Kidney (tissue), 14 donors: ENCODE results near the gene REG3G. TPM values are rescaled to one million over a fixed set of nuclear protein-coding genes. Genes with fewer than 3 reads are reported as not detected.

ENCODE experiments used
- DNase-seq, 5 donors: peaks; one replicate each; pipeline ENCODE4 v3.0.0-alpha.2; 2013 to 2020
- FAIRE-seq: peaks from 2 replicates; lab custom pipeline; 2012; peaks lifted over from hg19 to GRCh38; lab: Jason Lieb, UNC
- H3K27ac ChIP-seq, 2 donors: one replicate each; pipeline ENCODE4 v1.7.0; 2013; ENCODE audit warnings: low read depth in 2 of 2, low read length in 2 of 2, inconsistent platforms in 1 of 2
- H3K27me3 ChIP-seq: one replicate; pipeline ENCODE4 v1.7.1; 2013; ENCODE audit warnings: low read length, inconsistent platforms; ENCODE audit not compliant: control insufficient read depth, insufficient read depth
- H3K36me3 ChIP-seq, 3 donors: one replicate each; pipeline versions ENCODE4 v1.7.0 to v1.7.1; 2013; ENCODE audit warnings: low read length in 3 of 3, control low read depth in 1 of 3, inconsistent platforms in 1 of 3; ENCODE audit not compliant: insufficient read depth in 3 of 3, control insufficient read depth in 2 of 3
- H3K4me1 ChIP-seq, 3 donors: one replicate each; pipeline versions ENCODE4 v1.7.0 to v1.7.1; 2013; ENCODE audit warnings: low read length in 3 of 3, inconsistent platforms in 1 of 3, low read depth in 1 of 3; ENCODE audit not compliant: control insufficient read depth in 2 of 3, insufficient read depth in 2 of 3
- H3K4me3 ChIP-seq, 3 donors: one replicate each; pipeline versions ENCODE4 v1.7.0 to v1.8.1; 2013; ENCODE audit warnings: low read length in 3 of 3, control low read depth in 1 of 3, inconsistent platforms in 1 of 3
- H3K9ac ChIP-seq, 3 donors: one replicate each; pipeline versions ENCODE4 v1.7.0 to v1.7.1; 2013; ENCODE audit warnings: low read length in 3 of 3, control low read depth in 1 of 3, inconsistent platforms in 1 of 3
- H3K9me3 ChIP-seq, 3 donors: one replicate each; pipeline versions ENCODE4 v1.7.0 to v1.7.1; 2013; ENCODE audit warnings: low read length in 3 of 3, control low read depth in 1 of 3, inconsistent platforms in 1 of 3; ENCODE audit not compliant: control insufficient read depth in 2 of 3, insufficient read depth in 1 of 3
- intact Hi-C: fragments of 100-400 bp; cut with DNase I; formaldehyde crosslinking; loops from one replicate; pipeline ENCODE4 v1.11.1; 2022
- polyA plus RNA-seq: library from polyadenylated mRNA; stranded (reverse); fragments of 350-450 nt; fragmentation: Illumina TruSeq; extraction: RNeasy Lipid Tissue Mini Kit (QIAGEN cat#74804); gene quantifications from one replicate; pipeline ENCODE4 v1.2.3, GENCODE V29; 2014; ENCODE audit warnings: low read depth, low replicate concordance; ENCODE audit not compliant: insufficient read depth
- total RNA-seq: library from RNA; stranded (reverse); fragmentation: NEBNext Ultra II Directional; extraction: Animal tissue kit (Norgen Biotek cat#: 25700); gene quantifications from one replicate; pipeline ENCODE4 v1.2.1, GENCODE V29; 2021
- TF ChIP-seq, protein P1 (sequence below): IDR thresholded peaks from 3 replicates; pipeline ENCODE4 v1.5.1; 2012; ENCODE audit warnings: mild to moderate bottlenecking, moderate library complexity, borderline replicate concordance; ENCODE audit not compliant: insufficient read depth; ENCODE audit errors: extremely low read depth
- donor health status: control.
- donor health status: control.
- donor health status: control.
- donor health status: control.
- donor health status: control.
- donor health status: DM: yes; HTN: yes; CAD: no.
- donor health status: Normal renal cell carcinoma (clear cell type).

Gene REG3G
- total and polyA plus RNA-seq, 2 donors from 2014 or later, result 8.8 to 19.4 TPM

DNA sequence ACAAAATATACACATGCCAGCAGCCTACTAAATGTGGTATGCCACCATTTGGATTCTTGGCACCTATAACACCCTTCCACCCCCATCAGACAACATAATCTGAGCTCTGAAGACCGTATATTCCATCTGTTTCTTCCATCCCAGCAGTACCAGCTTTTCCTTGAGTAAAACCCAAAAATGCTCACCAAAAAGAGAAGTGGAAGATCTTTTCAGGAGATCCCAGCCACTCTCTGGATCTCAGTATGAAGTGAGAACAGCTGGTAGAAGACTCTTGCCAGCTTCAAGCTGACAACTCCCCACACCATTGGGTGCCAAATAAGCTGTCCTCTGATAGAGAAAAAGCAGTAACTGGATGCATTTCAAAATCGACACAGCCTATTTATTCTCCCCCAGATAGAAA, 39.7 kb downstream of the REG3G start:
- no peaks in the 10 kb centered on the region for H3K9me3 ChIP-seq
- intact Hi-C loops, result no loop called here
- H3K4me1 ChIP-seq, result no peaks in the 10 kb centered on the region
- no peaks in the 10 kb centered on the region for H3K27me3 ChIP-seq
- no peak overlapping the region for H3K9ac ChIP-seq
- H3K27ac ChIP-seq, result no peak overlapping the region
- TF ChIP-seq, protein P1, sequence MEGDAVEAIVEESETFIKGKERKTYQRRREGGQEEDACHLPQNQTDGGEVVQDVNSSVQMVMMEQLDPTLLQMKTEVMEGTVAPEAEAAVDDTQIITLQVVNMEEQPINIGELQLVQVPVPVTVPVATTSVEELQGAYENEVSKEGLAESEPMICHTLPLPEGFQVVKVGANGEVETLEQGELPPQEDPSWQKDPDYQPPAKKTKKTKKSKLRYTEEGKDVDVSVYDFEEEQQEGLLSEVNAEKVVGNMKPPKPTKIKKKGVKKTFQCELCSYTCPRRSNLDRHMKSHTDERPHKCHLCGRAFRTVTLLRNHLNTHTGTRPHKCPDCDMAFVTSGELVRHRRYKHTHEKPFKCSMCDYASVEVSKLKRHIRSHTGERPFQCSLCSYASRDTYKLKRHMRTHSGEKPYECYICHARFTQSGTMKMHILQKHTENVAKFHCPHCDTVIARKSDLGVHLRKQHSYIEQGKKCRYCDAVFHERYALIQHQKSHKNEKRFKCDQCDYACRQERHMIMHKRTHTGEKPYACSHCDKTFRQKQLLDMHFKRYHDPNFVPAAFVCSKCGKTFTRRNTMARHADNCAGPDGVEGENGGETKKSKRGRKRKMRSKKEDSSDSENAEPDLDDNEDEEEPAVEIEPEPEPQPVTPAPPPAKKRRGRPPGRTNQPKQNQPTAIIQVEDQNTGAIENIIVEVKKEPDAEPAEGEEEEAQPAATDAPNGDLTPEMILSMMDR, result no peak
- FAIRE-seq (no peak), DNase-seq (no peak)
- H3K4me3 ChIP-seq, result no peak overlapping the region
- H3K36me3 ChIP-seq, result no peaks in the 10 kb centered on the region

DNA sequence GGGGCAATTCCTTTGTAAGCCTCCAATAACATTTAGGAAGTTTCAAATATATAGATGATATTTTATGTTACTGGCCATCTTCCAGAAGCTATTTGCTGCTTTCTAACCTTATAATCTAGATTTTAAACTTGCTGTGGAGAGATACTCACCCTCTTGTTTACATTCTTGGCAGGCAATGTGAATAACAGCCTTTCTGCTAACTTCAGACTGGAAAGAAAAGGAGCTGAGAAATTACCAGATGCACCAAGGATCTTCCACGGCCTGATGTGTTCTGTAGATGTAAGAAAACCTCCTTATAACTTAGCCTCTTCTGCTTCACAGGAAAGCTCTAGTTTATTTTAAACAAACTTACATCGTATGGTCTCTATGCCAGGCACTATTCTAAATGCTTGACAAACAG, 45.6 kb downstream of the REG3G start:
- DNase-seq, result no peak
- H3K9me3 ChIP-seq, result no peaks in the 10 kb centered on the region

More for the DNA sequence above, 45.6 kb downstream of the REG3G start:
- Histone ChIP-seq H3K4me1 (no peaks in the 10 kb centered on the region), H3K27ac (no peak overlapping the region), H3K36me3 (no peaks in the 10 kb centered on the region), H3K27me3 (no peaks in the 10 kb centered on the region), H3K9ac (no peak overlapping the region), H3K4me3 (no peak overlapping the region)
- no peak for FAIRE-seq
- intact Hi-C loops, result no loop called here
- TF ChIP-seq, protein P1, result no peak

Other genes starting within 250 kb of the REG3G start
- gene REG1B, start 62.3 kb downstream of the REG3G start, total RNA-seq, result 11.0 TPM
- 1.5 TPM for gene REG1B, start 62.3 kb downstream of the REG3G start, polyA plus RNA-seq
- 215 TPM for gene REG1A, start 94.8 kb downstream of the REG3G start, total RNA-seq
- 430 TPM for gene REG1A, start 94.8 kb downstream of the REG3G start, polyA plus RNA-seq
- gene REG3A, start 134.1 kb downstream of the REG3G start, total RNA-seq, result not detected
- gene REG3A, start 134.1 kb downstream of the REG3G start, polyA plus RNA-seq, result not detected